ENCODE data around the gene TCP11.

The TCP11 gene

DNA sequence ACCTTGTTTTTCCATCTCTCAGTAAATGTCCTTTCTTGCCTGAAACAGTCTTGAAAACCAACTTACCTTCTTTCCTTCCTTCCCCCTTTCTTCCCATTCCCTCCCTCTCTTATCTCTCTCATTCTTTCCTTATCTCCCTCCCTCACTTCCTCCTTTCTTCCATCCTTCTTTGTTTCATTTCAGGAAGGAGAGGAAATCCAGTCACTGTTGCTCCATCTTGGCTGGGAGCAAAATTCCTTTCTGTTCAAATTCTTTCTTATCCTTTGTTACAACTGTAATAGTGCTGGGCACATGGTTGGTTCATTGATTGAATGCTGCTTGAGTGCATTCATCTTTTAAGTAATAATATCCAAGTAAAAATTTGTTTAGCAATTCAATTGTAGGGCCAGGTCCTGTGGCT lies 17.4 kb upstream of the TCP11 start:
- H3K4me3 ChIP-seq = no peak overlapping the region
- TF ChIP-seq, protein P1, sequence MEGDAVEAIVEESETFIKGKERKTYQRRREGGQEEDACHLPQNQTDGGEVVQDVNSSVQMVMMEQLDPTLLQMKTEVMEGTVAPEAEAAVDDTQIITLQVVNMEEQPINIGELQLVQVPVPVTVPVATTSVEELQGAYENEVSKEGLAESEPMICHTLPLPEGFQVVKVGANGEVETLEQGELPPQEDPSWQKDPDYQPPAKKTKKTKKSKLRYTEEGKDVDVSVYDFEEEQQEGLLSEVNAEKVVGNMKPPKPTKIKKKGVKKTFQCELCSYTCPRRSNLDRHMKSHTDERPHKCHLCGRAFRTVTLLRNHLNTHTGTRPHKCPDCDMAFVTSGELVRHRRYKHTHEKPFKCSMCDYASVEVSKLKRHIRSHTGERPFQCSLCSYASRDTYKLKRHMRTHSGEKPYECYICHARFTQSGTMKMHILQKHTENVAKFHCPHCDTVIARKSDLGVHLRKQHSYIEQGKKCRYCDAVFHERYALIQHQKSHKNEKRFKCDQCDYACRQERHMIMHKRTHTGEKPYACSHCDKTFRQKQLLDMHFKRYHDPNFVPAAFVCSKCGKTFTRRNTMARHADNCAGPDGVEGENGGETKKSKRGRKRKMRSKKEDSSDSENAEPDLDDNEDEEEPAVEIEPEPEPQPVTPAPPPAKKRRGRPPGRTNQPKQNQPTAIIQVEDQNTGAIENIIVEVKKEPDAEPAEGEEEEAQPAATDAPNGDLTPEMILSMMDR (IDR thresholded peaks at IDR 0.05) = no peak
- DNase-seq (ENCODE audit: low spot score) = no peak
- no peak overlapping the region for H3K27ac ChIP-seq

DNA sequence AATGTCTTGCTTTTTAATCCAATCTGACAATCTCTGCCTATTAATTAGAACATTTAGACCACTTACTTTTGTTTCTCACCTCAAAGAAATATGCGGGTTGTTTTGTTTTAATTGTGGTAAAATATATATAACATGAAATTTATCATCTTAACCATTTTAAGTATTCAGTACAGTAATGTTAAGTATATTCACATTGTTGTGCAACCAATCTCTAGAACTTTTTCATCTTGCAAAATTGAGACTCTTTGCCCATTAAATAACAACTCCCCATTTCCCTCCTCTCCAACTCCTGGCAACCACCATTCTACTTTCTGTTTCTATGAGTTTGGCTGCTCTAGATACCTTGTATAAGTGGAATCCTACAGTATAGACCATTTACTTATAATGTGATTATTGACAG lies 13.8 kb upstream of the TCP11 start:
- TF ChIP-seq, protein P1 (IDR thresholded peaks at IDR 0.05) = no peak
- H3K4me3 ChIP-seq = no peak overlapping the region
- H3K27ac ChIP-seq = no peak overlapping the region
- no peak for DNase-seq (ENCODE audit: low spot score)

DNA sequence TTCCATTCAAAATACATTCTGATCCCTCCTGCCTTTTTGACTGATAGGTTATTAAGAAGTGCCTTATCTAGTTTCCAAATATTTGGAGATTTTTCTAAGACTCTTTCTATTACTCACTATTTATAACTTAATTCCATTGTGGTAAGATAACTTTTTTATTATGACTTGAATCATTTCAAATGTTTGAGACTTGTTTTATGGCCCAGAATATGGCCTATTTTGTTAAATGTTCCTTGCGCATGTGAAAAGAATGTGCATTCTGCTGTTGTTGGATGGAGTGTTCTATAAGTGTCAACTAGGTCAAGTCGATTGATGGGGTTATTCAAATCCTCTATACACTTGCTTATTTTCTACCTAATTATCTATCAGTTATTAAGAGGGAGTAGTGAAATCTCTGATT lies 13.1 kb upstream of the TCP11 start:
- Histone ChIP-seq H3K27ac (no peak overlapping the region), H3K4me3 (no peak overlapping the region)
- no peak for DNase-seq (ENCODE audit: low spot score)
- TF ChIP-seq, protein P1 (IDR thresholded peaks at IDR 0.05) = no peak

DNA sequence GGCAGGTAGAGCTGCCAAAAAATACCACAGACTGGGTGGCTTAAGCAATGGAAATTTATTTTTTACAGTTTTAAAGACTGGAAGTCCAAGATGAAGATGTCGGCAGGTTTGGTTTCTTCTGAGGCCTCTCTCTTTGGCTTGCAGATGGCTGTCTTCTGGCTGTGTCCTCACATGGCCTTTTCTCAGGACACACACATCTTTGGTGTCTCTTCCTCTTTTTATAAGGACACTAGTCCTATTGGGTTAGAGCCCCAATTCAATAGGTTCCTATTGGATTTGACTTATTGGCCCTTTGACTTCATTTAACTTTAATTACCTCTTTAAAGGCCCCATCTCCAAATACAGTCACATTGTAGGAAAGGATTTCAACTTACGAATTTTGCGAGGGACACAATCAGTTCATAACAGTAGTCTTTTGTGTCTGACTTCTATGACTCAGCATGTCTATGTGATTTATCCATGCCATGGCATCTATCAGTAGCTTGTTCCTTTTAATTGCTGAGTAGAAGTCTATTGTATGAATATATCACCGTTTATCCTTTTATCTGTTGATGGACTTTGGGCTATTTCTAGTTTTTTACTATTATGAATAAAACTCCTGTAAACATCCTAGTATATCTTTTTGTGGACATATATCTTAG lies 11.0 kb upstream of the TCP11 start:
- Histone ChIP-seq H3K4me3 (no peak overlapping the region), H3K27ac (no peak overlapping the region)
- TF ChIP-seq, protein P1 (IDR thresholded peaks at IDR 0.05) = no peak
- no peak for DNase-seq (ENCODE audit: low spot score)

DNA sequence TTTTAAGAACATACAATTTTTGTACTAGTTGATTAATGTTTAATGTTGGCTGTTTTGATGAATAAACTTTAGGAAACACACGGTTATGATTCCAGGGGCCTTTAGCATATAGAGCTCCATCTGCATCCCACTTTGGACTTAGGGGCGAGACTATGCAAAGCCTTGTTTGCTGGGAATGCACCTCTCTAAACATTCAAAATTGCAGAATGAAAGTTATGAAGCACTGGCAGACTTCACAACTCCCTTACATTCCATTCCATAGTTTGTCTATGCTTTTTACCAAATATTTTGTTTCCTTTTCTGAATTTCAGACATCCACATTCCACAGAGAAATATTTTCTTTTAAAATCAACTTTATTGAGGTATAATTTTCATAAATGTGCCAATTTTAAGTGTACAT lies 10.3 kb upstream of the TCP11 start:
- no peak overlapping the region for H3K4me3 ChIP-seq
- no peak for DNase-seq (ENCODE audit: low spot score)
- TF ChIP-seq, protein P1 (IDR thresholded peaks at IDR 0.05) = no peak
- no peak overlapping the region for H3K27ac ChIP-seq

DNA sequence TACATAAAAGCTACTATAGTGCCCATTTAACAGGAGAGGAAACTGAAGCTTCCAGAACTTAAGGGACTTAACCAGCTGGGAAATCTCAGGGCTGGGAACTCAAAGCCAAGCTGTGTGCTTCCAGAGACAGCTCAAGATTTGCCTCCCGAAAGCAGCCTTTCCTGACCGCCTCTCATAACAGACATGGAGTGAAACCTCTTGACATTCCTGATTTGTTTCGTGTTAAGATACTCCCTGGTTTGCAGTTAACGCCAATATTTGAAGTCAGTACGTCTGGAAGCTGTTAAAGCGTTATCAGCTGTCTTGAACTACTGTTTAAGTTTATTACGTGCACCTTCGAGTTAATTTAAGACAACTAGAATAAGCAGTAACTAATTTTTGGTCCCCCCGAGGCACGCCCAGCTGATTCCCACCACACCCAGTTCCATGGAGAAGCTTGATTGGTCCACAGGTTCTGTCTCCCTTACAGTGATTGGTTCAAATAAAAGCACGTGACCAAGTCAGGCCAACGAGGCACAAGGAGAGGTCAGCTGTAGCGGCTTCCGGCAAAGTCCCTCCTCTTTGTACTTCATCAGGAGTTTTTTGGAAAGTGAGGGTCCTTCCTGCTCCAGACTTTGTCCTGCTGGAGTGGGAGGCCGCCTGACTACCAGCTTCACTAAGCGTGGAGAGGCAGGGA lies 8.9 kb upstream of the TCP11 start:
- no peak overlapping the region for H3K27ac ChIP-seq
- no peak overlapping the region for H3K4me3 ChIP-seq
- TF ChIP-seq, protein P1 (IDR thresholded peaks at IDR 0.05) = no peak
- DNase-seq (ENCODE audit: low spot score) = no peak

DNA sequence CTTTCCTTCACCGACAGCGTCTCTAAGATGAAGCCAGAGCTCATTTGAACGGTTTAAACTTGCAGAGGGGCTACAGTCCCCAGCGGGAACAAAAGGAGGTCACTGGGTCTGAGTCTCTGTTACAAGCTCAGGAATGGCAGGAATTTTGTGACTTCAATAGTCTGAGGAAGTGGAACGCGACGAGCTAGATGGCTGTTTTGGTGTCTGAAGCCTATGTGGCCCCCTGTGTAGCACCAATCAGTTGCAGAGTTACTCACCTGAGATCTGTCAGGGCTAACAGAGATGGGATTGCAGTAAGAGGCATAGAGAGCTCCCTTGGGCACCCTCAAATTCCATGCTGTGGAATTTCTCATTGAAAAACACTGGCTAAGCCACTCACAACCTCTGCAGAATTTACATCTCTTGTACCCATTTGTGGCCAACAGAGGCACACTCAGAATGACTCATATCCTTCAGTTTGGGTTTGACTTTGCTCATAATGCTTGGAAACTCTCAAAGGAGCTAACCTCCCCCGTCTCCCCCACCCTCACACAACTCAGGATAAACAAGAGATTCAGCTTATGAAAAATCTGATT lies 7.1 kb upstream of the TCP11 start:
- H3K27ac ChIP-seq = no peak overlapping the region
- DNase-seq (ENCODE audit: low spot score) = no peak
- TF ChIP-seq, protein P1 (IDR thresholded peaks at IDR 0.05) = no peak
- H3K4me3 ChIP-seq = no peak overlapping the region
